Pulmonary artery endothelial cell (primary cell): ENCODE results near the gene TMEM252. TPM values are rescaled to one million over a fixed set of nuclear protein-coding genes. Genes with fewer than 3 reads are reported as not detected.

ENCODE experiments used
- DNase-seq: peaks from one replicate; pipeline ENCODE4 v3.0.0-alpha.2; 2011; ENCODE audit warnings: low read depth, low spot score
- total RNA-seq: library from RNA; depleted of rRNA; stranded (reverse); fragments of >200 nt; gene quantifications from 2 replicates; pipeline ENCODE4 v1.2.3, GENCODE V29; 2014

TMEM252 gene
- total RNA-seq, 1 donor from 2014 or later = not detected

DNA sequence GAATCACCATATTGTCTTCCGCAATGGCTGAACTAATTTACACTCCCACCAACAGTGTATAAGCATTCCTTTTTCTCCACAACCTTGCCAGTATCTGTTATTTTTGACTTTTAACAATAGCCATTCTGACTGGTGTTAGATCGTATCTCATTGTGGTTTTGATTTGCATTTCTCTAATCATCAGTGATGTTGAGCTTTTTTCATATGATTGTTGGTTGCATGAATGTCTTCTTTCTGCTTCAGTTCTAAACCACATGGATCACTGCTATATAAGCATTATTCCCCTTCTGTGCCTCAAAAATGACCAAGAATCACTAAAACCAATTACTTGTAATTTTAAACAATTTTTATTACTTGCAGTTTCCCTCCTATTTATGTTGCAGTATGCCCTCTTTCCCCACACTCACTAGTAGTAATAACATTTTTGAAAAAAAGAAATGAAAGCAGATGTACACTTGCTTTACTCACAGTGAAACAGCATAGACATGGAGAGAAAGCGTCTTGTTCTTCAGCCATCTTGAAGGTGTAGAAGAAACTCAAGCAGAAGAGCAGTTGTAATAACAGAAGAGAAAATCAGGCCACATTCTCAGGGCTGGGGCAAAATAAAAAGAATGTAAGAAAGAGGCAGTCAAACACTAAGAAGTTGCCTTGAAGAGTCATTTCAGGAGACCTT, 4.5 kb upstream of the TMEM252 start:
- no peak for DNase-seq

DNA sequence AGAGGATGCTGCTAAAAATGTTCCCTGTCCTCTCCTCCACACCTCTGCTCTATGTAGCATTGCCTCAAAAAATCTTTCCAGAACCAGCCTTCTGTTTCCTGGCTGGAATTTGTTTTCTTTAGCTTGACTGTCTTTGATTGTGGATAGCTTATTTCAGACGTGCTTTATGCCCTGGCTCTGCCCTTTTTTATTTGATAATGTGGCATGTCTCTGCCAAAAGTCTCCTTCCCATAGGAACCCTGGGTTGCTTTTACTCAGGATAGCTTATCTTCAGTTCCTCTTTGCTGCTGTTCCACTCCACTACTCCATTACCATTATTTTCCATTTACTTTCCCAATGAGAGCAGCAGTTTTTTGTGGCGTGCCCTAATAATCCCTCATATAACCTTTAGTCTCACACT, 885 bp upstream of the TMEM252 start:
- no peak for DNase-seq

DNA sequence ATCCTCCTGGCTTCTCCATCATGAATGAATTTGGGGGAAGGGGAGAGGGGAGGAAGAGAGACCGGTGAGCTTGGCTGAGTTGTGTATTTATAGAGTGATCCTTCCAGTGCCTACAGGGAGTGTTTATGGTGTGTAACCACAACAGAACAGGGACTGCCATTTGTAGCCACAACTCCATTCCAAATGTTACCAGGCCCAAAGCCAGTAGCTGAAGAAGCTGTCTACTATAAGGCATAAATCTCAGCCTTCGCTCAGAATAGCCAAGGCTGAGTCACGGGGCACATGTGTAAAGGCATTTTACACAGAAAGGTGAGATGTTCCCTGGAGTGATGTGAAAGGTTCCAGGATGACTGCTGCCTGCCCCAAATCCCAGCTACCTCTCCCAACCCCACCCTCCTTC, 2.5 kb downstream of the TMEM252 start:
- DNase-seq = no peak

DNA sequence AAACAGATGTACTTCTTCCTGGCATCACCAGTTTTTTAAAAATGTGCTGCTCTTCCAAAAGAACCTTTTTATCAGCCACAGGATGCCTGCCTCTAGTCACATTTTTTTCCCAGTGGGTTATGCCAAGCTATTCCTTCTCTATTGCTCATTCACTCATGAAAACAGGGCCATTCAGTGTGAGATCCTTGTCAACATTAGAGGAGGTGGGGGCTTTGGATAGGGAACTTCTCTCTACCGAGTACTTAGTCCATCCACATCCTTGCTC, 3.1 kb downstream of the TMEM252 start:
- DNase-seq = no peak

DNA sequence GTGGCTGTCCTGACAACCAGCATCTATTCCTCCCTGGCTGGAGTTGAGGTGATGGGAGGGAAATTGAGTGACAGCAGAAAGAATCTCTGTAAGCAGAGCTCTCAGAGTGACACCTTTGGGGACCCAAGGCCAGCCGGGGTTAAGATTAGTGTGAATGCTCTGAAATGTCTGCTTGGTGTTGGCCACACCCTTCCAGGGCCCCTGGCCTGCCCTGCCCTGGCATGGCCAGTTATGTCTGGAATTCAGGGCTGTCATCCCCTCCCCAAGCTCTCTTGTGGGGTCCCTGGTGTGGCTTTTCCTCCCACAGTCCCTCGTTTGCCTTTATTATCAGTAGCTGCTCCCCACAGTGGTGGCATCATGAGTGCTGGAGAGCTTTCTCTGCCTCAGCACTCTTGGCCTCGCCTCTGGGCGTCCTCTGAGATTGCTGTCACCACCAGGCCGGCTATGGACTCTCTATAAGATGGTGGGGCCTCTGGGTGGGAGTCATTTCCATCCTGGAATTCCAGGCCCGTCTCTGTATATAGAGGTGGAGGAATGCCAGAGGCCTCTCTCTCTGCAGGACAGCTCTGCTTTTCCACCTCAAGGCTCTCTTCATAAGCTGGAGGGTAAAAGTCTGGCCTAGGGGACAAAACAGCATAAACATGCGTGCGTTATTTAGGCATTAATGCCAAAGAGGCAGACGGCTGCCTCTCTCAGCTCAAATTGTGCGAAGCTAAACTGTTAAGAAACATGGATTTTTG, 3.6 kb downstream of the TMEM252 start:
- no peak for DNase-seq

DNA sequence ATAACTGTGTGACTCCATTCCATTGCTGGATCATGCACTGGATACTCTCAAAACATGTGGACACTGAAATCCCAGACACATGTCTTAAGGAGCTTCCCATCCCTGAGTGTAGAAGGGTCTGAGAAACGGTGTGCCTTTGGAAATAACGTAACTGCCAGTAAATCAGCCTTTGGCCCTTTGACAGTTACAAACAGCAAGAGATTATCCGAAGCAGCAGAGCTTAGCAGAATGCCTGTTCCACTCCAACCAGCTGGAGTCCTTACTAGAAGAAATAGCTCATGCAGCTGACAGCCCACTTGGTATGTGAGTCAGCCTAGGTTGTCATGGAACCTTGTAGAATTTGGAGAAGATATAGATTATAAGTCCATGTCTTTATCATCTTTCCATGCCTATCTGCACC, 7.0 kb downstream of the TMEM252 start:
- DNase-seq = no peak

DNA sequence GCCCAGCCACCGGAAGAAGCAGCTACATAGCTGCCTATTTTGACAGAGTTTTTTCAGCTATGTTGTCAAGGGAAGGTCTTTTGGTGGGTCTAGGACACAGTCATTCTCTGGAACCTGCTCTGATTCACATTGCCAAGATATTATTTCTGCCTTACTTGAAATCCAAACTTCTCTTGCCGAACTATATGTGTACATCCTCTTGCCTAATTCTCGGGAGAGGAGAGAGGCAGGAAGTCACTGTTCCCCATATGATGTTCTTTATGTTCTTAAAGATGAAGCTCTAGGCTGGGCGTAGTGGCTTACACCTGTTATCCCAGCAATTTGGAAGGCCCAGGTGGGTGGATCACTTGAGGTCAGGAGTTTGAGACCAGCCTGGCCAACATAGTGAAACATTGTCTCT, 8.6 kb downstream of the TMEM252 start:
- DNase-seq = no peak

DNA sequence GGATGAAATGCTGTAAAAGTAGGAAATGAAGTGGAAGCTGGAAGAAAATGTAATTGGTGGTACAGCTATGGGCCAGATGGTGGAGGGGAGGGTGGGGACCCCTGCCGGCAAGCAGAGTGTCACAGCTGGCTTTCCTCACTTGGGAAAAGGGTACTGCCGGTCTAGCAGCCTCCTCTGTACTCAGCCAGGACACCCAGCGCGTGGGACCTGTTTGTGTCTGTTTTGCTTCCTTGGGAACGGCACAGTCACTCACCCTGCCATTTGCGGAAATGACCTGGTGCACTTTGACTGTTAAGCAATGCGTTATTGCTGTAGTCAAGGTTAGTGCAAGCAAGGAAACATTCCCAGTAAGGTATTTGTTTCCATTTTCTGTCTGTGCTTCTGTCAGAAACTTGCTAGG, 10.1 kb downstream of the TMEM252 start:
- DNase-seq = no peak

DNA sequence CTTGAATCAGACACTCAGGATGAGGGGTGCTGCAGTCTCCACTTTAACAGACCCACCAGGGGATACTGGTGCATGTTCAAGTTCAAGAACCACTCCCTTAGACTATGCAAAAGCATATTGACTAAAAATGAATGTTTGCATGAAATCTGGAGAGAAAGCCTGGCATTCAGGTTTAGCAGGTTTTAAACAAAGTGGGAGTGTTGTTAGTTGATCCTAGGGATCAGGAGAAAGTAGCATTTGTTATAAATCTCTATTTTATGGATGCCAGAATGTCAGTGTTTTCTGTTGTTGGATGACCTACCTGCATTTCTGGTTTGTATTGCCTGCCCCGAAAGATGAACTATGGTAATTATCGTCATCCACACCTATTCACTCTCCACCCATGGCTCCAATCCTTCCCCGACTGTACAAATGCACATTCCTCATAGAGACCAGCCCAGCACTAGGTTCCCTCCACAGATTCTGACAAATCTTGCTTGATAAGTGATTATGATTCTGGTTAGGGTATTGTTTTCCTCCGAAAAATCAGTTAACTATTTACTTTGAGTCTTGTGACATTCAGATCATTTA, 17.2 kb downstream of the TMEM252 start:
- no peak for DNase-seq

DNA sequence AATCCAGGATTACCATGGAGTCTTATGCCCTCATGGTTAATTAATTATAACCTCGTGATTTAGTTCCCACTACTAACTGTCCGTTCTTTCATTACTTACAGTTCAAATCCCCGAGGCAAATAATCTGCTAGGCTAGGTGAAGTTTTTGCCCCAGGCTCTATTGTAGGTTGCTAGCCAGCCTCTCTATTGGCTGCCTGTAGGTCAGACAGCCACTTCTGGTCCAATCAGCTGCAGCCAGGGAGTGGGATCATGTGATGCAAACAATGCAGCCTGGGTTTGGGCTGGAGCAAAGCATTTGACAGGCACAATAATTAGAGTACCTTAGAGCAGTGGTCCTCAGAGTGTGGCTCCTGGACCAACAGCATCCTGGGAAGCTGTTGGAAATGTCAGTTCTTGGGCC, 17.7 kb downstream of the TMEM252 start:
- DNase-seq = no peak

DNA sequence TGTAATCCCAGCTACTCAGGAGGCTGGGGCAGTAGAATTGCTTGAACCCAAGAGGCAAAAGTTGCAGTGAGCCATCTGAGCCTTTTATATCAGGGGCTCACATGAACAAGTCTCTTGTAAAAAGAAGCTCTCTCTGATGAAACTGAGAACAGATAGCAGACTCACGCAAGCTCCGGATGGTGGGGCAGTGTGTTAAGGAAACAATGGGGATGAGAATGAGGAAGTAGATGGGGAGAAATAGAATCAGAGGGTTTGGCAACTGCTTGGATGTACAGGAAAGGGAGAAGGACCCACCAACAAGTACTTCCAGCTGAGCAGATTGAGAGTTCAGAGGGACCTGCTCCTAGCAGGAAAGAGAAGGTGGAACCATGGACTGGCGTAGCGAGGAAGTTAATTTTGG, 18.6 kb downstream of the TMEM252 start:
- DNase-seq = no peak

DNA sequence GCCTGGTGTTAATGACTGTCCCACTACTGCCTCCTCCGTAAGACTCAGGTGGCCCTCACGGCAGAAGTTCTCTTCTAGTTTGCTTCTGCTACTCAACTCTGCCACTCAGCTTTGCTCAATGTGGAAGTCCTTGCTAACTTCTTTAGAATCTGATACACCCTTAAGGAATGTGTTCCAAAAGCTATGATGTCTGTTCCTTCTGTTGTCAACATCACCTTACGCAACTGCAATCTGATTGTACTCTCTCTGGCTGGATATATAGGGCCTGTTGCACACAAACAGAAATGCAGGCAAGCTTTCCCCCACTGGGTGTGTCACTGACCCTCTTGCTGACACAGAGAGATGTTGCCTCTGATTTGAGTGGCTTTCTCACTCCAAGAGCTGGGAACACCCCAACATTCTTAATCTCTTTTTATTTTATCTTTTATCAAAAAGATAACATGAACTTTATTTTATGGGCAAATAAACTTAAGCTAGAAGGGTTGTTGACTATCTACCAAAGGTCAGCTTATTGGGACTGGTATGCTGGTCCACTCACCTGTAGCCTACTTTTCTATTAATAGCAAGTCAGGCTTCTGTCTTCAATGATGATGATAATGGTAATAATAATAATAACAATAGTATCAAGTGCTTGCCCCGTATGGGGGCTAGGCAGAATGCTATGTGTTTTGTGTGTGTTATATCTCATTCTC, 25.2 kb downstream of the TMEM252 start:
- no peak for DNase-seq

DNA sequence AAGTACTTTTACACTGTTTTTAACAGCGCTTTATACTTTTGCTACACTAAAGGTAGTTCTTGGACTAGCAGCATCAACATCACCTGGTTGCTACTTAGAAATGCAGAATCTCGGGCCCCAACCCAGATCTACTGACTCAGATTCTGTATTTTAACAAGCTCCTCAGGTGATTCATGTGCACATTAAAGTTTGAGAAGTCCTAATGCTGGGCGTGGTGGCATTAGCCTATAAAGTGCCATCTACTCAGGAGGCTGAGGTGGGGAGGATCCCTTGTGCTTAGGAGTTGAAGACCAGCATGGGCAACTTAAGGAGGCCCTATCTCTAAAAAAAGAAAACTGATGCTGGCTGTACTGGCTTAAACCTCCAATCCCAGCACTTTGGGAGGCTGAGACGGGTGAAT, 26.7 kb downstream of the TMEM252 start:
- no peak for DNase-seq

DNA sequence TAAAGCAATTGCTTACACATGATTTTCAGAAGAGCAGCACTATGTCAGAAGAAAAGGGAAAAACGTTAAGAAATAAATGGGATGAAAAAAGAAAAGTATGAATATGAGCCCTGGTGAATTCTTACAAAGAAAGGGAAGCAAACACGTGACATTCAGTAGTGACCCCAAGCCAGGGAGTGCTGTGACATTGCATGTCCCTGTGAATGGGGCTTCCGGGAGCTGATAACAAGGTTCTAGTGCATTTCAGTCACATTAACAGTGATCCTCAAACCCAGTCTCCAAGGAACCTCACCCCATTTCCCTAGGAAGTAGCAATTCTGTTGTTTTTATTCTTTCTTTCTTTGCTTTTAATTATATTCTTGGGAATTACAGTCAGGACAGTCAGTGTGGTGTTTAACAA, 27.3 kb downstream of the TMEM252 start:
- DNase-seq = no peak

DNA sequence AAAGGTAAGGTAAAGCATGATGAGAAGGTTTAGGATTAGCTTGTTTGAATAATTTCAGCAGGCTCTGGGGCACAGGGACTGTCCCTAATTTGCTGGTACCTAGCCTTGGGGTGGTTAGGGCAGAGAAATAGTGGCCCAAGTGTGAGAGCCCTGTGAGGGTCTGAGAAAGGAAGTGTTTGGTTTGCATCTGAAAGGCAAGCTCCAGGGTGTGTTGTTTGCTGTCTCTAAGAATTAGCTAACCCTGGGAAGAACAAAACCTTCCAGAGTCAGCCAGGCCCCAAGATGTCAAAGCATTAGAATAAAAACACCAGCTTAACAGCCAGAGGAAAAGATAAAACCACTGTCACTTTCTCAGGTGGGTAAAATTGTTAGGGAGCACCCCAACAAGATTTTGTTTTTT, 31.0 kb downstream of the TMEM252 start:
- DNase-seq = no peak

DNA sequence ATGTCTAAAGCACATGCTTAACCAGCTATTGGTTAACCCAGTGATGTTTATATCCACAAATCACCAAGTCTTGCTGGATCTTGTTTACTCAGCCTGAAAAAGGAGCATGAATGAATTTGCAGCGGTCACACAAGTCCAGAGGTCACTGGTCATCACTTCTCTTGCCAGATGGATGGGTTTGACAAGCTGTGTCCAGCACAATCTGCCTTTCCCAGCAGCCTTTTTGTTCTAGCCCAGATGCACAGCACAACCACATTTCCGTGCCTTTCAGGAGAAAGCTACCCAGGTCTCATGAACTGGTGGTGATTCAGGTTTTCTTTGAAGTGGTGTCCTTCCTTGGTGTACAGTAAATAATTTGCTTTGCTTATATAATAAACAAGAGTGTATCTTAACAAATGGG, 32.1 kb downstream of the TMEM252 start:
- no peak for DNase-seq

DNA sequence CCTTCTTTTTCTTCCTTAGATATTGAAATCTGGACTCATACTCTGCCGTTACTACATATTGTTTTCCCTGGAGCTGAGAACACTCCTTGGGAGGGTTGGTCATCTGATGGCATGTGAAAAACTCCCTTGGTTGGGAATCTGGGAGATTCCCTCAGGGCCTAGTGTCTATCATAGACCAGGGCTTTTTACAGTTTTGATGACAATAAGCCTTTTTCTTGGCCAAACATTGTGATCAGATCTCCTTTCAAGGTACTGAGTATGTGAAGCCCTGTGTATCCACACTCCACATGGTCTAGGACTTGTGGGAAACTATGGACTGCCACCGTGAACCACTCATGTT, 32.9 kb downstream of the TMEM252 start:
- no peak for DNase-seq

DNA sequence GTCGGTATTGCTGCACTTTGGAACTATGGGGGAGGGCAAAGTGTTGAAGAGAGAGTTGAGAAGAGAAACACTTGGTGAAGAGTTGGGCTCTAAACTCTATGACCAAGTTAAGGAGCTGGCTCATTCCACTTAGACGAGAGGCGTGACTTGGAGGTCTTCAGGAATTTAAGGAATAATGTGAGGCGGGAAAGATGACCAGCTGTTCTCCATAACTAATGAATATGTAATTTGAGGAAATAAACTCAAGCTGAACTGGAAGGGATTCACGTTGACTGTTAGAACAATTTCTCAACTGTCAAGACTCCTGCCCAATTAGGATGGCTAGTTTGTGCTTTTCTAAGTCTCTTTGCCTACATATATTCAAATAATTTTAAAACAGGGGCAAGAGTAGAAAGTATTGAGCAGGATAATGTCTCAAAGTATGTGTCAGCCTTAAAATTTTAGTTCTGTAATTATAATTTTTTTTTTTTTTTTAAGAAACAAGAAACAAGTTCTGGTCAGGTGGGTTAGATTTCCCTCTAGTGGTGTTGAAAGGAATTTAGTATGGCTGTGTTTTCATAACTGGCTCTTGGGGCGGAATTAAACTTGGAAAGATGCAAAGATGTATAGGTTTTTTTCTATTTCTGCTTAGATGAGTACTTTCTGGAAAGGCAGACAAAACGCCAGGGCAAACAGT, 33.4 kb downstream of the TMEM252 start:
- DNase-seq = no peak

DNA sequence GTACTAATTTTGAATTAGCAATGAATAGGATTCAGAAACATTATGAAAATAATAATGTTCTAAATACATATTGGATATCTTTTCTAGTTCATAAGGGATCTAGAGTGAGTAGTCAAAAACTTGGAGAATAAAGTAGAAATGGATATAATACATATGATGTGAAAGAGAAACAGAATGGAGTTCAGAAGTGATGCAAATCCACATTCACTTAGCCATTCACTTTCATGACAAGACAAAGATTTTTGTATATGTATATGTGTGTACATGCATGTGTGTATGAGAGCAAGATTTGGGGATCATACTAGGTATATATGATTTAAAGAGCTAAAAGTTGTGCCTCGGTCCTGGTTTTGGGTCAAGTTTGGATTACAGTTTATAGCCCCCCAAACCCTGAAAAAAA, 34.1 kb downstream of the TMEM252 start:
- no peak for DNase-seq

DNA sequence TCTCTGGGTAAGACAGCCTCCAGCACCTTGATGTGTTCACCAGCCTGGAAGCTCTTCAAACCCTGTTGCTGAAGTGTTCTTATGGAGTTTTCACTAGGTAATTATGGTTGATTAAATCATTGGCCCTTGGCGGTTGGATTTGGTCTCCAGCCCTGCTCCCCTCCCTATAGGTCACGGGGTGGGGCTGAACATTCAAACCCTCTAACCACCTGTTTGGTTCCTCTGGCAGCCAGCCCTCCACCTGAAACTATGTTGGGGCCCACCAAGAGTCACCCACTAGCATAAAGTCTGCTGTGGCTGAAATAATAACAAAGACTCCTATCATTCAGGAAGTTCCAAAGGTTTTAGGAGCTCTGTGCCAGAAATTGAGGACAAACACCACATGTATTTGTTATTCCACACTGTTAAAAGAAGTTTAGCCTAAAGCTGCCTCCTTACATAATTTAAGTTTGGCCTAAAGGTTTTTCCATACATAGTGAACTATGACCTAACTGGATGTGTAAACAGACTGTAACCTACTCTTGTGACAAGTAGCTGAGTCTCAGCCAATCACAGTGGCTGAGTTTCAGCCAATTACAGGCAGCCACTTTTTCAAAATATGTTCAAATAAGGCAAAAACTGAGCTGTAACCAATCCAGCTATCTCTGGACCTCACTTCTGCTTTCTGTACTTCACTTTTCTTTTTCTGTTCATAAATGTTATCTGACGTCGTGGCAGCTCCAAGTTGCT, 34.8 kb downstream of the TMEM252 start:
- DNase-seq = no peak

DNA sequence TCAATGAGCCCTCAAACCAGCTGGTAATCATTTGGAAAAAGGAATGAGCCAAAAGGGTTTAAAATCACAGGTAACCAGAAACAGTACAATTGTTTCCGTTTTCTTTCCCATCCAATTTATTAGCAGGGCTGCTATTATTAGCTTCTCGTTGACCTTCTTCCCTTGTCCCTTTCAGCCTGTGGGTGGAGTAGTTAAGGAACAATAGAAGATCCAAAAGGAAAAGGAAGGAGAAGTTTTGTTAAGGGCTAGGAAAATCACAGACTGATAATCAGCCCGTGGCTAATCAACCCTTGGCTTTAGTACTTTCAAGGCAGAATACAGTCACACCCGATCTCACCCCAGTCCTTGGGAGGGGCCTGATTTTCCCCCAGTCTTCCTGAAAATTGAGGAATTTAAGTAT, 38.4 kb downstream of the TMEM252 start:
- no peak for DNase-seq
